Articular chondrocyte of knee joint (primary cell): Measurements from ENCODE around the gene MRPL22. TPM values are rescaled to one million over a fixed set of nuclear protein-coding genes. Genes with fewer than 3 reads are reported as not detected.

Experiments used
- total RNA-seq: library from RNA; depleted of rRNA; stranded (reverse); fragments of >200 nt; gene quantifications from 2 replicates; pipeline ENCODE4 v1.2.3, GENCODE V29; 2012

The MRPL22 gene
- 19.1 and 21.2 TPM in 2 replicates for total RNA-seq

DNA sequence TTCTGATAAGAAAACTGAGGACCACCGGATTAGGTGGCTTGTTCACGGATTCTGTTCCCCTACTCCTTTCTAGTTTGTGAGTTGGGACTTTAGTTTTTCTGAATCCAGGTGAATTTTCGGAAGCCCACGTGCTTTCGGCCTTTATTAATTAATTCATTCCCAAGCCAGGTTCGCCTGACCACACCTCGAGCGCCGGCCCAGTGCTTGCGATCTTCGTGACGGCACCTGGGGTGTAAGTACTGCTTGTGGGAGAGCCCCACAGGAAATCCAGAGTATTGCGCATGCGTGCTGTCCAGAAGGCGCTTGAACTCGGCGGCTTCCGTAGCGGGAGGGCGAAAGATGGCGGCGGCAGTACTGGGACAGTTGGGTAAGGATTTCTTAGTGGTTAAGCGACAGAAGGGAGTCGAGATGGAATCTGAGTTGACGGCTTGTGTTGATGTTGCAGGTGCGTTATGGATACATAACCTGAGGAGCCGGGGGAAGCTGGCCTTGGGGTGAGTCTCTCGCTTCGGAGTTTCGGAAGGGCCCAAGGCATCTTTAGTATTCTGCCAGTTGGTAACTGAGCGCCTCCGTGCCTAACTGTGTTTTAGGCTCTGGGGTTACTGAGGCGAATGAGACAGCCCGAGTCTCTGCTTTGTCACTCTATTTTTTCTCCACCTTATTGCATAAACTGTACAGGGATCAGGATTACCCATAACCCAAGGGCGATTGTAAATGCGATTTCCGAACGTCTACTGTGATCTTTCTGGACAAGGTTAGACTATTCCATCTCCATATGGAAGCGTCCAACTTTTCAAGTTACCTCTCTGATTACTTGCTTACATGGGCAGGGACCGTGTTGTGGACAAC is at the start of gene MRPL22:
TSS of gene MRPL22 (plus strand) at position 302 of the 849 bp plus-strand sequence. CDS start at position 340, 38 bp downstream.

DNA sequence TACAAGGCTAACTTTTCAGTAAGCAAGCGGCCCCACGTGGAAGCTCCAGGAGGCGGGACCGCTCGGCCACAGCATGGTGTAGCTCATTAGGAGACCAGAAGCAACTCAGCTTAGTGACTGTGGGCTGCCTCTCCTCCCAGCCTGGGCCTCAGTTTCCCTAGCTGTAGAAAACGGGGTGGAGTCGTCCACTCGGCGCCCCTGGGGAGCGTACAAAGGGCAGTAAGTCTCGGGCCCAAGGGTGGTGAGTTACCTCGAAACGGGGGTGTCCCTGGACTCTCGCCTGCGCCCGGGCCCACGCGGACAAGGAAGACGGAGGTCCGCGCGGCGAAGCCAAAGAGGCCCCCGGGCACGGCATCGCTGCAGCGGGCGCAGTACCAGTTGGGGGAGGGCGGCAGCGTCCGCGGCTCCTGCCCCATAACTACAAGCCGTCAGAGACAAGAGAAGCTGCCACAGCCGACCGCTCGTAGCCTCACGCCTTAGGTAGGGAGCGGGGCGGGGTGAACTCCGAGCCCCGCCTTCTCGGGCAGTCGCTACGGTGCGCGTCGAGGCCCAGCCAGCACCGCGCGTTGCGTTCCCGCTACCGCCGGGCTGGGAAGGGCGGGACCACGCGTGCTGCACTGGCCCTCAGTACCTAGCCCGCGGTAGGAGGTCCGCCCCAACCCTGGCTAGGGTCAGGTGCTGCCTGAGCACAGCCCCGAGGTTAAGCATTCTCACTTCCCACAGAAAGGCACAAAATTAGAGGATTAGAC is 3.0 kb upstream of the MRPL22 start, which contains the start of gene GEMIN5:
TSS of gene GEMIN5 (minus strand) at position 494 of the 749 bp plus-strand sequence. CDS start at position 416, 78 bp downstream.

DNA sequence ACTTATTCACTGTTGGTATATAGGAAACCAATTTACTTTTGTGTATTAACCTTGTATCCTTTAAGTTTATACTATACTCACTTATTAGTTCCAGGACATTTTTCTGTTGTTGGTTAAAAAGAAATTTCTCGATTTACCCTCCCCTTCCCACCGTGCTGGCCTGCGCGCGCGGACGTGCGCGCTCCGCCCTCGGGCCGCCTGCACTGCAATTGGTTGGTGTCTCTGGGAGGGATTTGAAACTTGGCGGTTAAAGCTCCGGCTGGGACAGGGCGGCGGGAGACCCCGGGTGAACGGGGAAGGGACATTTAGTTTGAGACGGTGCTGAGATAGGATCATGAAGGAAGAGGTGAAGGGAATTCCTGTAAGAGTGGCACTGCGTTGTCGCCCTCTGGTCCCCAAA is 72.7 kb downstream of the MRPL22 start, which contains the start of gene KIF4B:
TSS of gene KIF4B (plus strand) at position 230 of the 400 bp plus-strand sequence. CDS start at position 335, 105 bp downstream.

Other genes starting within 250 kb of the MRPL22 start
- gene LARP1, start 185.7 kb upstream of the MRPL22 start, total RNA-seq: 104 and 120 TPM in 2 replicates
- gene FAXDC2, start 90.5 kb upstream of the MRPL22 start, total RNA-seq: 16.5 and 22.5 TPM in 2 replicates
- 67.9 and 68.6 TPM in 2 replicates for gene CNOT8, start 82.4 kb upstream of the MRPL22 start, total RNA-seq
- gene GEMIN5, start 2.9 kb upstream of the MRPL22 start, total RNA-seq: 16.5 and 18.4 TPM in 2 replicates
- not detected in 2 replicates for gene KIF4B, start 72.7 kb downstream of the MRPL22 start, total RNA-seq